HepG2 (cell line): ENCODE results near the gene CYB5A. TPM values are rescaled to one million over a fixed set of nuclear protein-coding genes. Genes with fewer than 3 reads are reported as not detected.

Source experiments
- ATF7-NPFF ChIP-seq: sonication (generic); formaldehyde crosslinking; IDR thresholded peaks from 2 replicates; pipeline ENCODE4 v1.8.1; 2023; ENCODE audit warnings: mild to moderate bottlenecking, low read depth, missing genetic modification reagents, moderate library complexity
- ISL2 ChIP-seq: sonication (generic); formaldehyde crosslinking; IDR thresholded peaks from 2 replicates; pipeline ENCODE4 v1.5.0; 2020; ENCODE audit warnings: missing genetic modification reagents
- JUND ChIP-seq: sonication (generic); formaldehyde crosslinking; IDR thresholded peaks from 2 replicates; pipeline ENCODE4 v1.8.0; 2022; ENCODE audit warnings: mild to moderate bottlenecking, missing genetic modification reagents
- KLF9 ChIP-seq: IDR thresholded peaks from 2 replicates; pipeline ENCODE4 v1.6.1; 2016; ENCODE audit warnings: low read depth
- MAZ ChIP-seq, 2 experiments: sonication (generic) in 1 of 2; formaldehyde crosslinking in 1 of 2; IDR thresholded peaks; 2 replicates each; pipeline versions ENCODE4 v1.5.0 to v1.6.1; 2012 to 2020; ENCODE audit warnings: low read depth in 2 of 2, mild to moderate bottlenecking in 2 of 2, borderline replicate concordance in 1 of 2, improper control_type of control experiment in 1 of 2, low read length in 1 of 2, missing genetic modification reagents in 1 of 2, moderate library complexity in 1 of 2
- MBNL3 ChIP-seq: fragments of 250-450 bp; sonication (Bioruptor Pico); conservative IDR thresholded peaks from 2 replicates; pipeline ENCODE4 v1.8.0; 2022; ENCODE audit warnings: mild to moderate bottlenecking, inconsistent platforms
- MLLT10 ChIP-seq: sonication (generic); formaldehyde crosslinking; IDR thresholded peaks from 2 replicates; pipeline ENCODE4 v1.4.0; 2020; ENCODE audit warnings: missing genetic modification reagents
- MXD4 ChIP-seq: IDR thresholded peaks from 2 replicates; pipeline ENCODE4 v1.6.1; 2016; ENCODE audit warnings: mild to moderate bottlenecking, missing biosample characterization, missing genetic modification reagents
- NR3C1 ChIP-seq: sonication (generic); formaldehyde crosslinking; IDR thresholded peaks from 2 replicates; pipeline ENCODE4 v1.4.0; 2020; ENCODE audit warnings: missing genetic modification reagents
- RAD21 ChIP-seq: fragments of 450-650 bp; formaldehyde crosslinking; IDR thresholded peaks from 2 replicates; pipeline ENCODE4 v1.5.0; 2020; ENCODE audit warnings: mild to moderate bottlenecking
- SIX4 ChIP-seq: sonication (generic); formaldehyde crosslinking; IDR thresholded peaks from 2 replicates; pipeline ENCODE4 v1.4.0; 2020; ENCODE audit warnings: missing genetic modification reagents
- SRSF4 ChIP-seq: fragments of 200-400 bp; formaldehyde crosslinking; IDR thresholded peaks from one replicate; pipeline ENCODE4 v1.6.1; 2018; ENCODE audit warnings: mild to moderate bottlenecking, low read depth, low read length, moderate library complexity; ENCODE audit not compliant: poor library complexity, severe bottlenecking
- TEAD3 ChIP-seq: optimal IDR thresholded peaks from 2 replicates; pipeline ENCODE3; 2016; ENCODE audit warnings: borderline replicate concordance
- ZFP1 ChIP-seq: IDR thresholded peaks from 2 replicates; pipeline ENCODE4 v1.6.1; 2016
- ZMAT3 ChIP-seq: sonication (generic); formaldehyde crosslinking; conservative IDR thresholded peaks from 2 replicates; pipeline ENCODE4 v1.7.0; 2021; ENCODE audit warnings: missing genetic modification reagents
- ZNF234 ChIP-seq: sonication (generic); formaldehyde crosslinking; conservative IDR thresholded peaks from 2 replicates; pipeline ENCODE4 v1.5.1; 2020; ENCODE audit warnings: mild to moderate bottlenecking, missing genetic modification reagents
- ZNF235 ChIP-seq: sonication (generic); formaldehyde crosslinking; IDR thresholded peaks from 2 replicates; pipeline ENCODE4 v1.8.1; 2023; ENCODE audit warnings: mild to moderate bottlenecking, missing genetic modification reagents, borderline replicate concordance
- ZNF530 ChIP-seq: sonication (generic); formaldehyde crosslinking; IDR thresholded peaks from 2 replicates; pipeline ENCODE4 v1.5.0; 2020; ENCODE audit warnings: low read depth, mild to moderate bottlenecking, missing genetic modification reagents
- ZNF569 ChIP-seq: sonication (generic); formaldehyde crosslinking; IDR thresholded peaks from 2 replicates; pipeline ENCODE4 v1.5.0; 2020; ENCODE audit warnings: mild to moderate bottlenecking, missing genetic modification reagents, moderate library complexity, borderline replicate concordance
- ZNF7 ChIP-seq: IDR thresholded peaks from 2 replicates; pipeline ENCODE4 v1.6.1; 2016; ENCODE audit warnings: missing biosample characterization, missing genetic modification reagents
- ZNF777 ChIP-seq: sonication (generic); formaldehyde crosslinking; IDR thresholded peaks from 2 replicates; pipeline ENCODE4 v1.4.0; 2020; ENCODE audit warnings: missing genetic modification reagents
- polyA plus RNA-seq, 8 experiments: library from polyadenylated mRNA; depleted of rRNA in 3 of 8; stranded (reverse) in 7 of 8; unstranded in 1 of 8; fragments of >200 nt; fragmentation: Illumina TruSeq in 4 of 8; extraction: Trizol in 4 of 8; gene quantifications; 2 replicates each; pipeline versions ENCODE4 v1.2.1 to v1.2.3, GENCODE V29; 2011 to 2016; ENCODE audit warnings: low read depth in 4 of 8, missing spikeins in 1 of 8, mixed read lengths in 1 of 8; ENCODE audit not compliant: insufficient read depth in 1 of 8
- total RNA-seq, 5 experiments: library from RNA; depleted of rRNA; stranded (reverse); fragments of >200 nt; fragmentation: Illumina TruSeq; extraction: Trizol; gene quantifications; 2 replicates each; pipeline ENCODE4 v1.2.3, GENCODE V29; 2016; ENCODE audit warnings: low read depth in 1 of 5
- TF ChIP-seq, protein P1 (sequence below): sonication (generic); formaldehyde crosslinking; IDR thresholded peaks from 2 replicates; pipeline ENCODE4 v1.8.0; 2022; ENCODE audit warnings: missing genetic modification reagents, low read depth, mild to moderate bottlenecking, borderline replicate concordance
- TF ChIP-seq, protein P2 (sequence below): sonication (generic); formaldehyde crosslinking; IDR thresholded peaks from 2 replicates; pipeline ENCODE4 v1.5.0; 2020; ENCODE audit warnings: missing genetic modification reagents
- TF ChIP-seq, protein P3 (sequence below): fragments of 450-650 bp; IDR thresholded peaks from 2 replicates; pipeline ENCODE4 v1.6.1; 2017
- TF ChIP-seq, protein P4 (sequence below): sonication (generic); formaldehyde crosslinking; IDR thresholded peaks from 2 replicates; pipeline ENCODE4 v1.5.1; 2020; ENCODE audit warnings: mild to moderate bottlenecking, missing genetic modification reagents, borderline replicate concordance
- TF ChIP-seq, protein P5 (sequence below): sonication (generic); formaldehyde crosslinking; conservative IDR thresholded peaks from 2 replicates; pipeline ENCODE4 v1.5.0; 2020; ENCODE audit warnings: missing genetic modification reagents

Gene CYB5A
- total and polyA plus RNA-seq, 2 of the 13 experiments (the other 11 are each of a cell fraction or from before 2014, with no cell fraction given): 215 to 356 TPM

DNA sequence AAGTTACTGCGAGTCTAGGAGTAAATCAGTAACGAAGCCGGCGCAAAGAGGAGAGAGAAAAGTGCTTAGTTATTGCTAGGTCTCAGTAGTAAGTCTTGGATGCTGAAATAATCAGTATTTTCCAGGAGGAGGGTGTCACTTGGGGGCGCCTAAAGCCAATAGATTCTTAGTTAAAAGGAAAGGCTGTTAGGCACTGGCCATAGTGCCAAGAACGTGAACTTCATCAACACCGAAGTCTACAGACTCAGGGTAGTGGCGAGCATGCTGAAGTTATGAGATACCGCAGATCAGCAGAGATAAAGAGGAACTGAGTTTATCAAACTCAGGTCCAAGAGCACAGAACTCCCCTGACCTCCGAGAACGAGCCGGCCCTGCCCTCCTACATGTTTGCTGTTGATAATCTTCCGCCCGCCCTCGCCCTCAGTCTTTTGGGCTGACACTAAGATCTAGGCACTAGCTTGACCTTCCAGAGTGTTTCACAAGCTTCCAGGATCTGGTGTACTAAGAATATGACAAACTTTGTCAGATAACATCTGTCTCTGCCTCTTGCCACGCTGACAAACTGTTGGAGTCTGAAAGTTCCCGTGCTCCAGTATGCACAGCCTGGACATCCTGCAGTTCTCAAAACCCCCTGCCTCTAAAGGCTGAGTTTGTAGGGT is 49.2 kb downstream of the CYB5A start (continued):
- TF ChIP-seq, protein P1, sequence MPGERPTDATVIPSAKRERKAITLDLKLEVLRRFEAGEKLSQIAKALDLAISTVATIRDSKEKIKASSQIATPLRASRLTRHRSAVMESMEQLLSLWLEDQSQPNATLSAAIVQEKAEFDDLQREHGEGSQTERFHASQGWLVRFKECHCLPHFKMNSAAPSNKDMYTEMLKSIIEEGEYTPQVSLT (CRISPR knock-in tag): no peak
- TF ChIP-seq ZNF530 (CRISPR knock-in tag) (no peak), ZNF235 (CRISPR knock-in tag) (no peak), SRSF4 (no peak), ZNF234 (no peak), TEAD3 (CRISPR knock-in tag) (peak; percentile 17), JUND (no peak), MAZ (IDR thresholded peaks at IDR 0.05; ENCODE audit: borderline replicate concordance, low read depth, low read length) (no peak), MAZ (CRISPR knock-in tag; IDR thresholded peaks at IDR 0.05; ENCODE audit: low read depth) (no peak), ZMAT3 (CRISPR knock-in tag) (0 out of 2 replicates have a peak, but pooled peaks have one; percentile 29), ZNF569 (CRISPR knock-in tag) (no peak), SIX4 (CRISPR knock-in tag) (no peak), MXD4 (no peak), RAD21 (CRISPR knock-in tag) (0 out of 2 replicates have a peak, but pooled peaks have one; percentile 21), ZNF777 (CRISPR knock-in tag) (no peak), ISL2 (CRISPR knock-in tag) (no peak; the same call in 1 of the 2 replicates), KLF9 (CRISPR knock-in tag) (no peak), ZFP1 (CRISPR knock-in tag) (no peak), NR3C1 (CRISPR knock-in tag) (no peak), MLLT10 (CRISPR knock-in tag) (no peak), ATF7-NPFF (CRISPR knock-in tag) (no peak), ZNF7 (CRISPR knock-in tag) (no peak), MBNL3 (CRISPR knock-in tag) (no peak)
- TF ChIP-seq, protein P2, sequence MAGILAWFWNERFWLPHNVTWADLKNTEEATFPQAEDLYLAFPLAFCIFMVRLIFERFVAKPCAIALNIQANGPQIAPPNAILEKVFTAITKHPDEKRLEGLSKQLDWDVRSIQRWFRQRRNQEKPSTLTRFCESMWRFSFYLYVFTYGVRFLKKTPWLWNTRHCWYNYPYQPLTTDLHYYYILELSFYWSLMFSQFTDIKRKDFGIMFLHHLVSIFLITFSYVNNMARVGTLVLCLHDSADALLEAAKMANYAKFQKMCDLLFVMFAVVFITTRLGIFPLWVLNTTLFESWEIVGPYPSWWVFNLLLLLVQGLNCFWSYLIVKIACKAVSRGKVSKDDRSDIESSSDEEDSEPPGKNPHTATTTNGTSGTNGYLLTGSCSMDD (CRISPR knock-in tag): no peak
- TF ChIP-seq, protein P3, sequence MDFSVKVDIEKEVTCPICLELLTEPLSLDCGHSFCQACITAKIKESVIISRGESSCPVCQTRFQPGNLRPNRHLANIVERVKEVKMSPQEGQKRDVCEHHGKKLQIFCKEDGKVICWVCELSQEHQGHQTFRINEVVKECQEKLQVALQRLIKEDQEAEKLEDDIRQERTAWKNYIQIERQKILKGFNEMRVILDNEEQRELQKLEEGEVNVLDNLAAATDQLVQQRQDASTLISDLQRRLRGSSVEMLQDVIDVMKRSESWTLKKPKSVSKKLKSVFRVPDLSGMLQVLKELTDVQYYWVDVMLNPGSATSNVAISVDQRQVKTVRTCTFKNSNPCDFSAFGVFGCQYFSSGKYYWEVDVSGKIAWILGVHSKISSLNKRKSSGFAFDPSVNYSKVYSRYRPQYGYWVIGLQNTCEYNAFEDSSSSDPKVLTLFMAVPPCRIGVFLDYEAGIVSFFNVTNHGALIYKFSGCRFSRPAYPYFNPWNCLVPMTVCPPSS: no peak
- TF ChIP-seq, protein P4, sequence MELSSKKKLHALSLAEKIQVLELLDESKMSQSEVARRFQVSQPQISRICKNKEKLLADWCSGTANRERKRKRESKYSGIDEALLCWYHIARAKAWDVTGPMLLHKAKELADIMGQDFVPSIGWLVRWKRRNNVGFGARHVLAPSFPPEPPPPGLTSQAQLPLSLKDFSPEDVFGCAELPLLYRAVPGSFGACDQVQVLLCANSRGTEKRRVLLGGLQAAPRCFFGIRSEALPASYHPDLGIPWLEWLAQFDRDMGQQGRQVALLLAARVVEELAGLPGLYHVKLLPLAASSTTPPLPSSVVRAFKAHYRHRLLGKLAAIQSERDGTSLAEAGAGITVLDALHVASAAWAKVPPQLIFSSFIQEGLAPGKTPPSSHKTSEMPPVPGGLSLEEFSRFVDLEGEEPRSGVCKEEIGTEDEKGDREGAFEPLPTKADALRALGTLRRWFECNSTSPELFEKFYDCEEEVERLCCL (CRISPR knock-in tag): no peak
- TF ChIP-seq, protein P5, sequence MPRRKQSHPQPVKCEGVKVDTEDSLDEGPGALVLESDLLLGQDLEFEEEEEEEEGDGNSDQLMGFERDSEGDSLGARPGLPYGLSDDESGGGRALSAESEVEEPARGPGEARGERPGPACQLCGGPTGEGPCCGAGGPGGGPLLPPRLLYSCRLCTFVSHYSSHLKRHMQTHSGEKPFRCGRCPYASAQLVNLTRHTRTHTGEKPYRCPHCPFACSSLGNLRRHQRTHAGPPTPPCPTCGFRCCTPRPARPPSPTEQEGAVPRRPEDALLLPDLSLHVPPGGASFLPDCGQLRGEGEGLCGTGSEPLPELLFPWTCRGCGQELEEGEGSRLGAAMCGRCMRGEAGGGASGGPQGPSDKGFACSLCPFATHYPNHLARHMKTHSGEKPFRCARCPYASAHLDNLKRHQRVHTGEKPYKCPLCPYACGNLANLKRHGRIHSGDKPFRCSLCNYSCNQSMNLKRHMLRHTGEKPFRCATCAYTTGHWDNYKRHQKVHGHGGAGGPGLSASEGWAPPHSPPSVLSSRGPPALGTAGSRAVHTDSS (CRISPR knock-in tag): no peak
